Activated T-helper 17 cell treated with anti-CD3 and anti-CD28 coated beads, Interleukin-2, amount 50 U/mL, for 72 hours (primary cell): ENCODE results near the gene KLHL36. TPM values are rescaled to one million over a fixed set of nuclear protein-coding genes. Genes with fewer than 3 reads are reported as not detected.
A peak's percentile ranks its signal among the peaks of the same experiment; 100 is the strongest.

ENCODE experiments used
- ATAC-seq: fragments of 150-1000 bp; cut with Tn5 transposase; replicated peaks from 2 replicates; pipeline ENCODE4 v1.10.0; 2021; ENCODE audit warnings: mild to moderate bottlenecking, moderate library complexity
- H3K27ac Mint-ChIP-seq: one replicate; pipeline ENCODE4 v1.8.0; 2022; ENCODE audit warnings: mixed read lengths
- H3K27me3 Mint-ChIP-seq: one replicate; pipeline ENCODE4 v1.8.0; 2022; ENCODE audit warnings: mixed read lengths
- H3K36me3 Mint-ChIP-seq: one replicate; pipeline ENCODE4 v1.8.0; 2022; ENCODE audit warnings: low read depth, mild to moderate bottlenecking, mixed read lengths
- H3K4me1 Mint-ChIP-seq: one replicate; pipeline ENCODE4 v1.8.0; 2022; ENCODE audit warnings: mixed read lengths
- H3K4me3 Mint-ChIP-seq: one replicate; pipeline ENCODE4 v1.8.0; 2022; ENCODE audit warnings: mild to moderate bottlenecking, mixed read lengths
- H3K9me3 Mint-ChIP-seq: one replicate; pipeline ENCODE4 v1.8.0; 2022; ENCODE audit warnings: mixed read lengths
- total RNA-seq, 2 donors: library from RNA; stranded (reverse); gene quantifications; one replicate each; pipeline ENCODE4 v1.2.3, GENCODE V29; 2022

The KLHL36 gene
- total RNA-seq, 2 donors from 2014 or later, result 52.3 to 65.5 TPM

GRCh38 chr16:84648595-84649510, 542 bp downstream of the KLHL36 start:
- Mint-ChIP-seq H3K4me3 (peak overlapping the region; percentile 80), H3K27me3 (no peaks in the 10 kb centered on the region), H3K4me1 (peaks cover 32% of the 10 kb centered on the region), H3K9me3 (no peaks in the 10 kb centered on the region), H3K36me3 (peaks cover 45% of the 10 kb centered on the region), H3K27ac (peak overlapping the region; percentile 41)
- peak; percentile 76 for ATAC-seq

- Mint-ChIP-seq H3K4me1 (peaks cover 36% of the 10 kb centered on the region), H3K27ac (peak overlapping the region; percentile 41), H3K27me3 (no peaks in the 10 kb centered on the region)
Measured at GRCh38 chr16:84649511-84649861, 1.2 kb downstream of the KLHL36 start.

GRCh38 chr16:84650062-84650991, 2.0 kb downstream of the KLHL36 start:
- Mint-ChIP-seq H3K4me1 (peaks cover 36% of the 10 kb centered on the region), H3K9me3 (no peaks in the 10 kb centered on the region), H3K4me3 (peak overlapping the region; percentile 80), H3K27ac (no peak overlapping the region), H3K36me3 (peaks cover 59% of the 10 kb centered on the region), H3K27me3 (no peaks in the 10 kb centered on the region)
- ATAC-seq, result no peak

More at GRCh38 chr16:84649511-84649861, 1.2 kb downstream of the KLHL36 start:
- no peak for ATAC-seq
- Mint-ChIP-seq H3K9me3 (no peaks in the 10 kb centered on the region), H3K36me3 (peaks cover 52% of the 10 kb centered on the region), H3K4me3 (peak overlapping the region; percentile 80)

GRCh38 chr16:84652566-84652965, 4.3 kb downstream of the KLHL36 start:
- peaks cover 77% of the 10 kb centered on the region for H3K36me3 Mint-ChIP-seq

GRCh38 chr16:84654238-84654637, 5.9 kb downstream of the KLHL36 start:
- ATAC-seq, result no peak
- peaks cover 89% of the 10 kb centered on the region for H3K36me3 Mint-ChIP-seq
- H3K27ac Mint-ChIP-seq, result no peak overlapping the region

More at GRCh38 chr16:84652566-84652965, 4.3 kb downstream of the KLHL36 start:
- ATAC-seq, result no peak
- Mint-ChIP-seq H3K4me1 (peaks cover 35% of the 10 kb centered on the region), H3K27me3 (no peaks in the 10 kb centered on the region), H3K9me3 (no peaks in the 10 kb centered on the region), H3K4me3 (peak overlapping the region; percentile 35), H3K27ac (peak overlapping the region; percentile 75)

GRCh38 chr16:84654998-84655397, 6.7 kb downstream of the KLHL36 start:
- peak overlapping the region; percentile 59 for H3K27ac Mint-ChIP-seq
- H3K9me3 Mint-ChIP-seq, result no peaks in the 10 kb centered on the region
- H3K4me3 Mint-ChIP-seq, result no peak overlapping the region

More at GRCh38 chr16:84654238-84654637, 5.9 kb downstream of the KLHL36 start:
- H3K9me3 Mint-ChIP-seq, result no peaks in the 10 kb centered on the region
- H3K27me3 Mint-ChIP-seq, result no peaks in the 10 kb centered on the region
- H3K4me3 Mint-ChIP-seq, result no peak overlapping the region
- peaks cover 32% of the 10 kb centered on the region for H3K4me1 Mint-ChIP-seq

GRCh38 chr16:84656649-84657048, 8.3 kb downstream of the KLHL36 start:
- H3K36me3 Mint-ChIP-seq, result peaks cover 95% of the 10 kb centered on the region
- ATAC-seq, result no peak
- peaks cover 16% of the 10 kb centered on the region for H3K4me1 Mint-ChIP-seq
- peak overlapping the region; percentile 59 for H3K27ac Mint-ChIP-seq
- no peaks in the 10 kb centered on the region for H3K27me3 Mint-ChIP-seq
- no peak overlapping the region for H3K4me3 Mint-ChIP-seq
- no peaks in the 10 kb centered on the region for H3K9me3 Mint-ChIP-seq

More at GRCh38 chr16:84654998-84655397, 6.7 kb downstream of the KLHL36 start:
- Mint-ChIP-seq H3K36me3 (peaks cover 95% of the 10 kb centered on the region), H3K4me1 (peaks cover 30% of the 10 kb centered on the region), H3K27me3 (no peaks in the 10 kb centered on the region)
- ATAC-seq, result no peak

- no peak overlapping the region for H3K27ac Mint-ChIP-seq
- peaks cover 95% of the 10 kb centered on the region for H3K36me3 Mint-ChIP-seq
- no peak for ATAC-seq
- no peak overlapping the region for H3K4me3 Mint-ChIP-seq
- no peaks in the 10 kb centered on the region for H3K9me3 Mint-ChIP-seq
- no peaks in the 10 kb centered on the region for H3K27me3 Mint-ChIP-seq
- H3K4me1 Mint-ChIP-seq, result peaks cover 13% of the 10 kb centered on the region
Measured at GRCh38 chr16:84657229-84657837, 9.0 kb downstream of the KLHL36 start.

- Mint-ChIP-seq H3K9me3 (no peaks in the 10 kb centered on the region), H3K36me3 (peaks cover 95% of the 10 kb centered on the region), H3K27ac (no peak overlapping the region), H3K27me3 (no peaks in the 10 kb centered on the region), H3K4me1 (peaks cover 4% of the 10 kb centered on the region), H3K4me3 (no peak overlapping the region)
- ATAC-seq, result no peak
Measured at GRCh38 chr16:84658690-84659089, 10.4 kb downstream of the KLHL36 start.

GRCh38 chr16:84659656-84660300, 11.5 kb downstream of the KLHL36 start:
- H3K27me3 Mint-ChIP-seq, result no peaks in the 10 kb centered on the region
- no peak overlapping the region for H3K27ac Mint-ChIP-seq
- peaks cover 6% of the 10 kb centered on the region for H3K4me1 Mint-ChIP-seq
- H3K9me3 Mint-ChIP-seq, result no peaks in the 10 kb centered on the region
- ATAC-seq, result no peak
- H3K4me3 Mint-ChIP-seq, result no peak overlapping the region
- peaks cover 96% of the 10 kb centered on the region for H3K36me3 Mint-ChIP-seq

- Mint-ChIP-seq H3K36me3 (peaks cover 89% of the 10 kb centered on the region), H3K27ac (no peak overlapping the region), H3K27me3 (no peaks in the 10 kb centered on the region), H3K4me1 (peaks cover 6% of the 10 kb centered on the region), H3K4me3 (no peak overlapping the region), H3K9me3 (no peaks in the 10 kb centered on the region)
- ATAC-seq, result no peak
Measured at GRCh38 chr16:84660973-84661372, 12.7 kb downstream of the KLHL36 start.

- Mint-ChIP-seq H3K27me3 (no peaks in the 10 kb centered on the region), H3K27ac (no peak overlapping the region), H3K9me3 (no peaks in the 10 kb centered on the region), H3K36me3 (peaks cover 88% of the 10 kb centered on the region), H3K4me1 (peaks cover 6% of the 10 kb centered on the region), H3K4me3 (no peak overlapping the region)
- ATAC-seq, result no peak
Measured at GRCh38 chr16:84661418-84662060, 13.2 kb downstream of the KLHL36 start.

GRCh38 chr16:84662471-84662870, 14.2 kb downstream of the KLHL36 start:
- no peak for ATAC-seq
- no peaks in the 10 kb centered on the region for H3K9me3 Mint-ChIP-seq
- H3K27ac Mint-ChIP-seq, result no peak overlapping the region
- H3K36me3 Mint-ChIP-seq, result peaks cover 93% of the 10 kb centered on the region
- no peak overlapping the region for H3K4me3 Mint-ChIP-seq
- H3K27me3 Mint-ChIP-seq, result no peaks in the 10 kb centered on the region
- H3K4me1 Mint-ChIP-seq, result peaks cover 6% of the 10 kb centered on the region
